Panc1 (cell line): ENCODE data around the gene RAB3IL1. TPM values are rescaled to one million over a fixed set of nuclear protein-coding genes. Genes with fewer than 3 reads are reported as not detected.

Source experiments
- ATAC-seq: fragments of 200-7000 bp; cut with Tn5 transposase; 2 replicates; pipeline ENCODE4 v1.9.1; 2020; ENCODE audit warnings: mild to moderate bottlenecking, moderate library complexity
- BruUV-seq: library from RNA; stranded (reverse); fragments of 400-500 nt; replicated peaks from 2 replicates; lab custom pipeline; 2021; lab: Mats Ljungman, UMichigan
- CTCF ChIA-PET: fragments of 300-600 bp; sonication (Branson Sonifier 250); formaldehyde crosslinking; loops from one replicate; lab custom pipeline; 2022; ENCODE audit warnings: antibody characterized with exemption; lab: Charles Lee
- POLR2A ChIA-PET: fragments of 300-600 bp; sonication (Branson Sonifier 250); formaldehyde crosslinking; loops from one replicate; lab custom pipeline; 2022; ENCODE audit warnings: antibody characterized with exemption; lab: Charles Lee
- DNase-seq: peaks from one replicate; pipeline ENCODE4 v3.0.0-alpha.2; 2010; ENCODE audit warnings: low read depth, low spot score
- H3K27ac ChIP-seq: 2 replicates; pipeline ENCODE4 v1.5.1; 2011; ENCODE audit warnings: mild to moderate bottlenecking, low read length, inconsistent platforms
- H3K27me3 ChIP-seq: fragments of 200-500 bp; sonication (Bioruptor generic); 2 replicates; pipeline ENCODE4 v1.6.0; 2014; ENCODE audit warnings: low read length, inconsistent platforms; ENCODE audit not compliant: control insufficient read depth, insufficient read depth
- H3K36me3 ChIP-seq: fragments of 200-500 bp; sonication (Bioruptor generic); 2 replicates; pipeline ENCODE4 v1.5.1; 2014; ENCODE audit warnings: inconsistent platforms, mild to moderate bottlenecking, low read length, moderate library complexity; ENCODE audit not compliant: control insufficient read depth, insufficient read depth
- H3K4me1 ChIP-seq: 2 replicates; pipeline ENCODE4 v1.5.1; 2011; ENCODE audit warnings: inconsistent platforms, mild to moderate bottlenecking, low read length, moderate library complexity; ENCODE audit not compliant: control insufficient read depth, insufficient read depth
- H3K4me3 ChIP-seq, 2 experiments: 2 replicates each; pipeline ENCODE4 v1.5.1; 2011 to 2012; ENCODE audit warnings: low read depth in 2 of 2, low read length in 2 of 2, mild to moderate bottlenecking in 2 of 2, inconsistent platforms in 1 of 2, moderate library complexity in 1 of 2
- H3K9me3 ChIP-seq: fragments of 200-500 bp; sonication (Bioruptor generic); 2 replicates; pipeline ENCODE4 v1.5.1; 2014; ENCODE audit warnings: low read depth, mild to moderate bottlenecking, inconsistent platforms, low read length, moderate library complexity; ENCODE audit not compliant: control insufficient read depth, insufficient read depth
- CTCF ChIP-seq: fragments of 450-650 bp; IDR thresholded peaks from 2 replicates; pipeline ENCODE4 v1.5.1; 2017; ENCODE audit warnings: mild to moderate bottlenecking
- POLR2AphosphoS5 ChIP-seq: IDR thresholded peaks from 2 replicates; pipeline ENCODE4 v1.6.1; 2012; ENCODE audit warnings: mild to moderate bottlenecking, low read depth, low read length, moderate library complexity
- REST ChIP-seq, 2 experiments: IDR thresholded peaks; 2 replicates each; pipeline ENCODE4 v1.6.1; 2011 to 2012; ENCODE audit warnings: low read depth in 2 of 2, control low read depth in 1 of 2, low read length in 1 of 2, mild to moderate bottlenecking in 1 of 2, moderate library complexity in 1 of 2; ENCODE audit not compliant: insufficient read depth in 1 of 2
- SIN3A ChIP-seq: IDR thresholded peaks from 2 replicates; pipeline ENCODE4 v1.6.1; 2012; ENCODE audit warnings: low read depth, mild to moderate bottlenecking, low read length, moderate library complexity, borderline replicate concordance; ENCODE audit not compliant: insufficient read depth
- TCF7L2 ChIP-seq: IDR thresholded peaks from 2 replicates; pipeline ENCODE4 v1.6.1; 2011; ENCODE audit warnings: mild to moderate bottlenecking, low read depth, low read length, inconsistent platforms
- in situ Hi-C: cut with HindIII; loops from 2 replicates; pipeline ENCODE4 v1.10.0; 2016; ENCODE audit warnings: low sequenced_read_pairs, low pct_unique_long_range_greater_than_20kb
- intact Hi-C: fragments of 100-400 bp; cut with micrococcal nuclease; formaldehyde crosslinking; loops from one replicate; pipeline ENCODE4 v1.10.0; 2022; ENCODE audit not compliant: unreplicated experiment
- total RNA-seq: library from RNA; stranded (reverse); gene quantifications from one replicate; pipeline ENCODE4 v1.2.1, GENCODE V29; 2021; ENCODE audit not compliant: unreplicated experiment

Gene RAB3IL1
- total RNA-seq, 1 experiment from 2014 or later, result 8.9 TPM

- Histone ChIP-seq H3K36me3 (no peaks in the 10 kb centered on the region), H3K27ac (no peak overlapping the region), H3K4me1 (0 out of 2 replicates have a peak, but pooled peaks cover 4% of the 10 kb centered on the region), H3K9me3 (no peaks in the 10 kb centered on the region), H3K4me3 (no peak overlapping the region), H3K27me3 (no peaks in the 10 kb centered on the region; the same call in 1 of the 2 replicates)
- ChIA-PET POLR2A (no interaction called here), CTCF (interaction anchor here (1.1 to 5.2 kb wide), 2 partner anchors 47 to 75 kb away, joined by 8 to 49 read pairs; no protein-coding TSS in a partner anchor)
- no peak for DNase-seq
- in situ Hi-C loops, result no loop called here
- no peak for TF ChIP-seq REST (IDR thresholded peaks at IDR 0.05; ENCODE audit: insufficient read depth in 1 of 2, low read depth in 2 of 2, low read length in 1 of 2)
- no peak for TF ChIP-seq TCF7L2
- no peak for TF ChIP-seq POLR2AphosphoS5
- ATAC-seq, result no peak
- BruUV-seq, result no TSS peak
- intact Hi-C loops, result loop anchor here (5.0 kb wide), 2 partner anchors 33 to 137 kb away; no protein-coding TSS in a partner anchor
Observed at GRCh38 chr11:61945191-61945590, 27.8 kb upstream of the RAB3IL1 start.

GRCh38 chr11:61940466-61940865, 23.1 kb upstream of the RAB3IL1 start:
- intact Hi-C loops, result no loop called here
- no peak overlapping the region for H3K27ac ChIP-seq
- ATAC-seq (no peak), DNase-seq (no peak)
- H3K4me1 ChIP-seq, result no peaks in the 10 kb centered on the region
- in situ Hi-C loops, result no loop called here
- ChIA-PET CTCF (no interaction called here), POLR2A (no interaction called here)
- BruUV-seq, result no TSS peak
- no peak overlapping the region for H3K4me3 ChIP-seq
- H3K36me3 ChIP-seq, result no peaks in the 10 kb centered on the region
- H3K27me3 ChIP-seq, result no peaks in the 10 kb centered on the region; the same call in 1 of the 2 replicates
- TF ChIP-seq POLR2AphosphoS5 (no peak), REST (IDR thresholded peaks at IDR 0.05; ENCODE audit: insufficient read depth in 1 of 2, low read depth in 2 of 2, low read length in 1 of 2) (no peak), CTCF (no peak), TCF7L2 (no peak), SIN3A (no peak)
- peaks cover 7% of the 10 kb centered on the region; the same call in 1 of the 2 replicates for H3K9me3 ChIP-seq
